NCI-H2196 (cell line): Measurements from ENCODE around the gene SLC16A11.
A peak's percentile ranks its signal among the peaks of the same experiment; 100 is the strongest.
"Not testable (repeated sequence)": the region's sequence is repeated elsewhere in the genome, so short reads cannot be mapped to it uniquely, and the experiment has no call there.

Experiments
- DNase-seq: peaks from one replicate; lab custom pipeline; 2025; ENCODE audit not compliant: unreplicated experiment; lab: John Stamatoyannopoulos, UW

Gene SLC16A11, protein sequence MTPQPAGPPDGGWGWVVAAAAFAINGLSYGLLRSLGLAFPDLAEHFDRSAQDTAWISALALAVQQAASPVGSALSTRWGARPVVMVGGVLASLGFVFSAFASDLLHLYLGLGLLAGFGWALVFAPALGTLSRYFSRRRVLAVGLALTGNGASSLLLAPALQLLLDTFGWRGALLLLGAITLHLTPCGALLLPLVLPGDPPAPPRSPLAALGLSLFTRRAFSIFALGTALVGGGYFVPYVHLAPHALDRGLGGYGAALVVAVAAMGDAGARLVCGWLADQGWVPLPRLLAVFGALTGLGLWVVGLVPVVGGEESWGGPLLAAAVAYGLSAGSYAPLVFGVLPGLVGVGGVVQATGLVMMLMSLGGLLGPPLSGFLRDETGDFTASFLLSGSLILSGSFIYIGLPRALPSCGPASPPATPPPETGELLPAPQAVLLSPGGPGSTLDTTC

DNA sequence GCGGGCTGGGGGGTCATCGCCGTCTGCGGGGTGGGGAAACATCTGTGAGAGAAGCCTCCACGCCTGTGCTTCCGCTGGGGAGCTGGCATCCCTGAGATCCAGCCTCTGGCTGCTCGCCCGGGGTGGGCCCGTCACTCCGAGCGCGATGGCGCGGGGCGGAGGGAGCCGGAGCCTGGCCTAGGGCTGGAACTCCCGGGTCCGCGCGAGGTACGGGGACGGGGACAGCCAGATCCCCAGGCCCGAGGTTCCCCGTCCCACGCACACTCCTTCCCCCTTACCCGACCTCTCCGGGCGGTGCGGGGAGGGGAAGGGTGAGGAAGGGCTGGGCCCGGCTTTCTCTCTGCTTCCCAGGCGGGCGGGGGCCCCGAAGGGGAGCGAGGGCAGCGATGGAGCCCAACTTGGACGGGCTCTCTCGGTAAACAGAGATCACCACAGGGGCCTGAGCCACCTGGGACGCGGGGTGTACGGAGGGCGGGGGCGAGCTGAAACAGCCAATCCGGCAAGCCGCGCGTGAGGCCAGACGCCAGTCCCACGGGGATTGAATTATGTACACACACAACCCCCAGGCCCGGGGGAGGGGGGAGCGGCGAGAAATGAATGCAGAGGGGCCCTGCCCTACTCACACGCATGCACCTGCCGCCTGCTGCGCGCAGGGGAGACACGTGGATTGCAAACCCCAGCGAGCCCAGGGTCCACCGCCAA lies at the start of gene SLC16A11:
Gene SLC16A11, minus strand, starts transcription at position 596 of the 702 bp plus-strand sequence. Its CDS starts 579 bp downstream, at position 17.
- DNase-seq = peak; percentile 35

DNA sequence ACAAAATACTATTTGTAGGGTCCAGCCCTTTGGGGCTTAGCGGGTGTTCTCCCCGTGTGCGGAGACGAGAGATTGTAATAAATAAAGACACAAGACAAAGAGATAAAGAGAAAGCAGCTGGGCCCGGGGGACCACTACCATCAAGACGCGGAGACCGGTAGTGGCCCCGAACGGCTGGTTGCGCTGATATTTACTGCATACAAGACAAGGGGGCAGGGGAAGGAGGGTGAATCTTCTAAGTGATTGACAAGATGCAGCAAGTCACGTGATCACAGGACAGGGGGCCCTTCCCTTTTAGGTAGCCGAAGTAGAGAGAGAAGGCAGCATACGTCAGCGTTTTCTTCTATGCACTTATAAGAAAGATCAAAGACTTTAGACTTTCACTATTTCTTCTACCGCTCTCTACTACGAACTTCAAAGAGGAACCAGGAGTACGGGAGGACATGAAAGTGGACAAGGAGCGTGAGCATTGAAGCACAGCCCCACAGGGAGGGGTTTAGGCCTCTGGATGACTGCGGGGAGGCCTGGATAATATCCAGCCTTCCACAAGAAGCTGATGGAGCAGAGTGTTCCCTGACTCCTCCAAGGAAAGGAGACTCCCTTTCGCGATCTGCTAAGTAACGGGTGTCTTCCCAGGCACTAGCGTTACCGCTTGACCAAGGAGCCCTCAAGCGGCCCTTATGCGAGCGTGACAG lies 47.6 kb upstream of the SLC16A11 start:
- not testable (repeated sequence) for DNase-seq

DNA sequence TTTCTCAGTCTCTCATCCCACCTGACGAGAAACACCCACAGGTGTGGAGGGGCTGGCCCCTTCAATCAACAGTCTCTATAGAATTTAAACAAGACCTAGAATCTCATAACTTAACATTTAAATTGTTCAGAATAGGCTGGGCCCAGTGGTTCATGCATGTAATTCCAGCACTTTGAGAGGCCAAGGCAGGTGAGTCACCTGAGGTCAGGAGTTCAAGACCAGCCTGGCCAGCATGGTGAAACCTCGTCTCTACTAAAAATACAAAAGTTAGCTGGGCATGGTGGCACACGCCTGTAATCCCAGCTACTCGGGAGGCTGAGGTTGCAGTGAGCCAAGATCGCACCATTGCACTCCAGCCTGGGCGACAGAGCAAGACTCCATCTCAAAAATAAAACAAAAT lies 45.7 kb upstream of the SLC16A11 start:
- DNase-seq = not testable (repeated sequence)

DNA sequence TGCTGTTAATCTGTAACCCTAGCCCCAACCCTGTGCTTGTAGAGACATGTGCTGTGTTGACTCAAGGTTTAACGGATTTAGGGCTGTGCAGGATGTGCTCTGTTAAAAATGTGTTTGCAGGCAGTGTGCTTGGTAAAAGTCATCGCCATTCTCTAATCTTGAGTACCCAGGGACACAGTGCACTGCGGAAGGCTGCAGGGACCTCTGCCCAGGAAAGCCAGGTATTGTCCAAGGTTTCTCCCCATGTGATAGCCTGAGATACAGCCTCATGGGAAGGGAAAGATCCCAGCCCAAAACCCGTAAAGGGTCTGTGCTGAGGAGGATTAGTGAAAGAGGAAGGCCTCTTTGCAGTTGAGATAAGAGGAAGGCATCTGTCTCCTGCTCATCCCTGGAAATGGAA lies 44.5 kb upstream of the SLC16A11 start:
- not testable (repeated sequence) for DNase-seq

DNA sequence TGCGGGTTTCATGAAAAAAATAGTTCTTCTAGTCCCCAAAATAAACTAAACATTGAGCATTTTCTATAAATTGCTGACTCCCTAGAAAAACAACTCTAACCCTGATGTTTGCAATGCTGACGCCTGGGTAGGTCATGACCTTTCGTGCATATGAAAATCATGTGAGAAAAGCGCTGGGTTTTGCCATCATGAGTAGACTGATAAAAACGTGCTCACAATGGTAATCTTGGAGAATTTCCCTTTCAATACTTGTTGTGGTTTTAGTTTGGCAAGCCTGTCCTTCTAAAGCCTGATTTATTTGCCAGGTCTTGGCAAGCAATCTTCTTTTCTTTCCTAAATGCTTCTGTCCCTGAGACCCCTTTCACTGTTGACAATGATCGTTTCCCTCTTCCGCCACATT lies 40.2 kb upstream of the SLC16A11 start:
- DNase-seq = no peak

DNA sequence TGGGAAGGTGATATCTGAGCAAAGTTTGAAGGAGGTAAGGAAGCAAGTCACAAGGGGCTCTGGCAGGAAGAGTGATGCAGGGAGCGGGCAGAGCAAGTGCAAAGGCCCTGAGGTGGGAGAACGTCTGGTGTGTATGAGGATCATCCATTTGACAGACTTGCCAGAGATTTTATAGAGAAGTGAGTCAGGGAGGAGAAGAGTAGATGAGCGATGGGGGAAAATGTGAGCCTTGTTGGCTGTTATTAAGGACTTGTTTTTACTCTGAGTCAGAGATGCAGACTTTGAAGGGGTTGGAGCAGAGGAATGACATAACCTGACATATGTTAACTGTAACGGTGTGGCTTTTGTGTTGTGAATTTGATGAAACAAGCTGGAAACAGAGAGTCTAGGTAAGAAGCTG lies 39.7 kb upstream of the SLC16A11 start:
- DNase-seq = no peak

DNA sequence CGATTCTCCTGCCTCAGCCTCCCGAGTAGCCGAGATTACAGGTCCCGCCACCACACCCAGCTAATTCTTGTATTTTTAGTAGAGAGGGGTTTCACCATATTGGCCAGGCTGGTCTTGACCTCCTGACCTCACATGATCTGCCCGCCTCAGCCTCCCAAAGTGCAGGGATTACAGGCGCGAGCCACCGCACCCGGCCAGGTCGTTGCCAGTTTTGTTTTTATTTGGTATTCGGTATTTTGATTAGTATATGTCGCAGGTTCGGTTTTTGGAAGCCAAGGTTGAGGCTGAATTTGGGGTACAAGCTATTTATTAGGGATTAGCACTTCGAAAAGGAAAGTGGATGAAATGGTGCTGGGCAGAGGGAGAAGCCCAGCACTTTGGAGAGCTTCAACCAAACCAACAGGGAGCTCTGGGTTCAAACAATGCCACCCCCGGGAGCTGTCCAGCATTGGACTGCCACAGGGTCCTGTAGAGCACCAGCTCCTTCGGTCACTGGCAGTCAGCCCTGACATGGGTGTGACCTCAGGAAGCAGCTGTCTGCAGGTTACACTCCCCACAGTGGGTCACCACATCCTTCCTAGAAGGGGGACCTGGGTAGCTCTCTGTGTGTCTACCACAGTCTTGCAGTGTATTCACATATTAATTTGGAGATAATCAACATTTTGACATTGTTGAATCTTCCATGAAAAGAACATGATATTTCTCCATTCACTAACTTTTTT lies 37.6 kb upstream of the SLC16A11 start:
- DNase-seq = no peak

DNA sequence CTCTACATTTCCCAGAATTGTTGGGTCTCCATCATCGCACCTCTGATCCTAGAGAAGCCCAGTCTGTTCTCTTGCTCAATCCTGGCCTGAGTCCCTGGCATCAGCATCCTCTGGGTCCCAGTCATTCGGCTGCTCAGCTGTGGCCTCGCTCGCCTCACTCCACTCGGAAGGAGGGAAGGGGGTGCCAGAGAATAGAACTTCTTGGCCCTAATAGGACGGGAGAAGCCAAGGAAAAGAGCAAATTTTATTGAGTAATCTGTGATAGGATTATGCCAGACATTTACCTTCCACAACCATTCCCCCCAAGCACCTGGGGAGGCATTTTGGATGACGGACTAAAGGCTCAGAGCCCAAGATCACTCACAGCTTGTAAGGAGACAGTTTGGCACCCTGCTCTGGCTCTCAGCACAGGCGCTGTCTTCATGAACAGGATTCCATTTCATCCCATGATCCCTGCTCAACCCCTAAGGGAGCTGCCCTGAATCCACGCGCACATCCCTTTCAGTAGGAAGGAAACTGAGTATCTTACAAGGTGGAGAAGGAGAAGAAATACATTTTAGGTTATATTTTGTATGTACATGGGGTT lies 36.7 kb upstream of the SLC16A11 start:
- DNase-seq = no peak

DNA sequence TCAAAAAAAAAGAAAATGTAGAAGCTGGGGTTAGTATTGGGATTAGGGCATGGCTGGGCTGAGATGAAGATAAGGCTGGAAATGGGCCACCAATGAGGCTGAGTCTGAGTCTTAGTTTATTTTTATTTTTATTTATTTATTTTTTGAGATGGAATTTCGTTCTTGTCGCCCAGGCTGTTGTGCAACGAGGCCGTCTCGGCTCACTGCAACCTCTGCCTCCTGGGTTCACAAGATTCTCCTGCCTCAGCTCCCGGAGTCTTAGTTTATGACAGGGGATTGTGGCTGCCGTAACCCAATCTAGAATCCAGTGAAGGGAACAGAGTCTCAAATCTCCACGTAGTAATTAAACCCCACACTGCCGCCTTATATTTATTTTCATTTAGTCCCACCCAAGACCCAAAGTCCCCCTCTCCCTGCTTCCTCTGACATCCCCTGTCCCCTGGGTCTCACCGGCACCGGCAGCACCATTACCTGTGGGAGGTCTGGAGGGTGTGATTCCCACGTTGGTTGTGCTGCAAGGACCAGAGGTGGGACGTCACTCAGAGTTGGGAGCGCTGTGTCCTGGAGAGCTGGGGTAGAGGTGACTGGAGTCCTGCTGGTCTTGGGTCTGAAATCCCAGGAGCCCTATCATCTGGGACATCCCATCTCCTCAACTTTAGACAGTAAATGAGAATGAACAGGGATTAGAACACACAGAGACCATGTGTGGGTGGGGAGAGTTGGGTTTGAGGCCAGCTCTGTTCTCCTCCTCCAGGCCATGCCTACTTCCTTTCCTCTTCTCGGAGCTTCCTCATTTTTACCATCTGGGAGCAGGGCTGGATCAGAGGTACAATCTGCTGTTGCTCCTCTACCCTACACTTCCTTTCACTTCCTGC lies 35.9 kb upstream of the SLC16A11 start, which contains the start of gene CLEC10A:
Gene CLEC10A, minus strand, starts transcription at position 671 of the 875 bp plus-strand sequence. CDS start 1,439 bp downstream, outside the sequence.
- DNase-seq = no peak

DNA sequence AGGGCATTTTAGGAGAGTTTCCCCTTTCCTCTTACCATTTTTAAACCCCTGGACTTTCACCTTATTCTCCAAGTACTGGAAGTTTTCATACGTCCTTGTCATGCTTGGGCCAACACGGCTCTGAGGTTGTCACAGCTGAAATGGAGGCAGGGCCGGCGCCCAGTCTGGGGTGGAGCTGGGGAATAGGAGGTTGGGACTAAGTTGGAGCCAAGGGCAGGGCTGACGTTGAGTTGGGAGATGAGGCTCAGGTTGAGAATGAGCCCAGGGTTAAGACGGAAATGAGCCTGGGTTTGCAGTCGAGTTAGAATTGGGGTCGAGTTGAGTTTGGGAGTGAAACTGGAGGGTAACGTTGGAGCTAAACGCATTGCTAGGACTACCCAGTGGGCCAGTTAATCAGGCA lies 34.8 kb upstream of the SLC16A11 start:
- no peak for DNase-seq

DNA sequence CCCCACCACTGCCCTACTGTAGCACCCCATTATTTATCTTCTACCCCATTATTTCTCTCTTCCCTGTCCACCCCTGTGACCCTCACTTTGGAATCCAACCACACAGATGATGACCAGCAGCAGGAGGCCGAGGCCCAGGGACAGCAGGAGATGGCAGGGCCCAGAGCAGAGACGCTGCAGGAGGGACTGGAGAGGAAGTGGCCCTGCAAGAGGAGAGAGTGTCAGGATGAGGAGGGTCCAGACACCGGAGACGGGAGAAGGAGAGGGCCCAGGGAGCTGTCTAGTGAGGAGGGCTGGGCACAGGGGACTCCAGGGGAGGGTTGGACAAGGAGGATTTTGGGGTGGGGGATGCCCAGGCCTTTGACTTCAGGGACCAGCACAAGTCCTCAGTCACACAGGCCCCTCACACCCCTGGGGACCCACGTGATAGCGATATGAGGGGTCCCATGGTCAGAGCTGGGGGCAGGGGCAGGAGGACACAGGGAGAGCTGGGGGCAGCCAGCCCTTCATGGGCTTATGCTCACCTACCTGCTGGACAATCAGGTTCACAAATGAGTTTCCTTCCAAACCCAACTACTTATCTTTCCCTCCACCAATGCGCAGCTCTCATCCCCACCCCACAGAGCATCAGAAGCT lies 34.1 kb upstream of the SLC16A11 start:
- no peak for DNase-seq

DNA sequence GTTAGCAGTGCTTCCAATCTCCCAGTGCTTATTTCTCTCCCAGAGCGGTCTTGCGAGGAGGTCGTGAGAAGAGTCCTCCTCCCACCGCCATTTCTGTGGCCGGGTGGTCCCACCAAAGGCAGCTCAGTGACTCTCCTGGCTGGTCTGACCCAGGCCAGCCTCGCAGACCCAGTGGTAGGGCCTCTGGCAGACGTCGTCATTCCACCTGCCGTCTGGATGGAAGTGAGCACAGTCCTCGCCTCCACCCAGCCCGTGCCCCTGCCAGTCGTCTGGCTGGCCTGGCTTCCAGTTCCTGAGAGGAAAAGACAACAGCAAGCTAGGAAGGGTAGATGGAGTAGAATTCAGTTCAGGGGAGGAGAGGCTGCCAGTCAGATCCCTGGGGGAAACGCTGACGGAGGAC lies 31.0 kb upstream of the SLC16A11 start:
- DNase-seq = no peak

DNA sequence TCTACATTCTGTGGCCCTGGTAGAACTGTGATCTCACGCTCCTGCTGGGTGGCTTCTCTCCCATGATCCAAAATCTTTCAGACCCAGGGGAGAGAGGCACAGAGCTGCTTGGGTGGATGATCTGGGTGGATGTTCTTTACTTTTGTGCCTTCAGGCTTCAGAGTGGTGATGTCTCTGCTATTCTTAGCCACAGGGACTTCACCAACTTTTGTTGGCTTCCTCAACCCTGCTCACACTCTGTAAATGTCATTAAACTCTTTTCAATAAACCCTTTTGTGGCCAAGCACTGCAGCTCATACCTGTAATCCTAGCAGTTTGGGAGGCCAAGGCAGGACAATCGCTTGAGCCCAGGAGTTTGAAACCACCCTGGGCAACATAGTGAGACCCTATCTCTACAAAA lies 28.5 kb upstream of the SLC16A11 start:
- no peak for DNase-seq

DNA sequence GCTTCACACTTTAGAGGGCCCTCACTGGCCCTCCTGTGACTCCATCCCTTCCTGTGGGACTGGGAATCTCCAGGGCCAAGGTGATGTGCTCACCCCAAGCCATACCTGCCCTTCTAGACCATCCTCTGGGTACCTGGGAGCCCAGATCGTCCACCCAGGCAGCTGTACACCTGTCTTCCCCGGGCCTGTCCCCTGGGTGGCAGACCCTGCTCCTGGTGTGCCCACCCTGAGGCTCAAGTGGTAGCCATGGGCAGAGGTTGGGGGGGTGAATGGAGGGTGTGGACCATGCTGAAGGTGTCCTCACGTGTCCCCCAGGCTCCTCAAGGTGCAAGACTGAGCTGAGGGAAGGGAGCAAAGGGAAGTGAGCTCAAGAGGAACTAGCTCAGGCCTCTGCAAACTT lies 26.8 kb upstream of the SLC16A11 start:
- DNase-seq = no peak

DNA sequence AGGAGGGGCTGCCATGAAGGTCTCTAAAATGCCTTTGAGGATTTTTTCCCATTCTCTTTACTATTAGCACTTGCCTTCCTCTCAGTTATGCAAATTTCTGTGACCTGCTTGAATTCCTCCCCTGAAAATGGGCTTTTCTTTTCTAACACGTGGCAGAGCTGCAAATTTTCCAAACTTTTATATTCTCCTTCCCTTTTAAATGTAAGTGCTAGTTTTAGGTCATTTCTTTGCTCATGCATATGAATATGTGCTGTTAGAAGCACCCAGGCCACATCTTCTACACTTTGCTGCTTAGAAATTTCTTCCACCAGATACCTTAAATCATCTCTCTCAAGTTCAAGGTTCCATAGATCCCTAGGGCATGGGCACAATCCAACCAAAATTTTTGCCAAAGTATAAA lies 24.4 kb upstream of the SLC16A11 start:
- no peak for DNase-seq

DNA sequence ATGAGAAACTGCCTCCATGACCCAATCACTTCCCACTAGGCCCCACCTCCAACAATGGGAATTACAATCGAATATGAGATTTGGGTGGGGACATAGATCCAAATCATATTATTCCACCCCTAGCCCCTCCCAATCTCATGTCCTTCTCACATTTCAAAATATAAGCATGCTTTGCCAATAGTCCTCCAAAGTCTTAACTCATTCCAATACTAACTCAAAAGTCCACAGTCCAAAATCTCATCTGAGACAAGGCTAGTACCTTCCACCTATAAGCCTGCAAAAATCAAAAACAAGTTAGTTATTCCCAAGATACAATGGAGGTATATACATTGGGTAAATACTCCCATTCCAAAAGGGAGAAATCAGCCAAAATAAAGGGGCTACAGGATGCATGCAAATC lies 23.3 kb upstream of the SLC16A11 start:
- DNase-seq = no peak

DNA sequence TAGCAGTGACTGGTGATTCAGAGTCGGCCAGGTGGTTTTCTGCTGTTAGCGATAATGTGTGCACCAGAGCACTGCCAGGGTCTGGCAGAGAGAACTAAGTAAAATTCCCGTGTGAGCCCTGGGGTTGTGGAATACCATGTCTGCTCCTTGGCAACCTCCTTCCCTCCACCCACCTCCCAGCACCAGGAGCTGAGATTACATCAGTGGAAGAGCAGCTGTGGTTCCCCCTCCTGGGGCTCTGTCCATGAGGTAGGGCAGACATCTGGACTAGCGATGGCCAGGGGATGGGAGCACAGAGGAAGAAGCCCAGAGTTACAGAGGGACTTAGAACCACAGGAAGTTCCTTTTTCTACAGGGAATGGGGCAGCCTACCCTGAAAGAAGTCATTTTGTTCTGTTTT lies 20.4 kb upstream of the SLC16A11 start:
- no peak for DNase-seq

DNA sequence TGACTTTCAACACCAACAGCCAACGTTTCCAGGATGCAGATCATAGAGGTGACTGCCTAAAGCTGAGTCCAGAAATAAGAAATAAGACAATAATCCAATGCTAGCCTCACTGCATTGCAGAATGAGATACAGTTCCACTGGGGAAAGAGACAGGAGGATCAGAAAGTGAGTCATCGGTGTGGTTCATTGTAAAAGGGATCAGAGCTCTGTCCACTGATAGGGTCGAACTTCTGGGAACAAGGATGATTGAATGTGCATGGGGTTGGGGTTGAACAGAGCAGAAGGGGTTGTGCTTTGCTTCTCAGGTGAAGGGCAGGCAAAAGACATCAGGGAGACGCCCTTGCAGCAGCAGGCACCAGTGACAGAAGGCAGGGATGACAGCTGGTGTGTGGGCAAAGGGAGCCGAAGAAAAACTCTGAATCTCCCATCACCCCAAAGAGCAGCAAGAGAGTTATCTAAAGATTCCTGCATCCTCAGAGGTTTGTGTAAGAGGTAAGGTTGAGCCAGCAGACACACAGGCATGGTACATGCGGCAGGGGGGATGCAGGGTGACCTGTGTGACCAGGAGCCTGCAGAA lies 19.7 kb upstream of the SLC16A11 start:
- no peak for DNase-seq
